Ureter (tissue), 1 donor: ENCODE data around the gene BCL2L11. TPM values are rescaled to one million over a fixed set of nuclear protein-coding genes. Genes with fewer than 3 reads are reported as not detected.

Experiments used
- DNase-seq: peaks from one replicate; pipeline ENCODE4 v3.0.0-alpha.2; 2020; ENCODE audit warnings: low spot score
- total RNA-seq: library from RNA; stranded (reverse); gene quantifications from one replicate; pipeline ENCODE4 v1.2.4, GENCODE V29; 2023
- donor health status: DM: yes; HTN: yes; CAD: no.

Gene BCL2L11
- total RNA-seq, 1 donor from 2014 or later = 18.3 TPM

GRCh38 chr2:111191877-111192276 is 71.2 kb downstream of the BCL2L11 start:
- no peak for DNase-seq

- no peak for DNase-seq
Measured at GRCh38 chr2:111192776-111193368, 72.2 kb downstream of the BCL2L11 start.

GRCh38 chr2:111194835-111195621 is 74.3 kb downstream of the BCL2L11 start:
- DNase-seq = no peak

GRCh38 chr2:111196435-111196834 is 75.7 kb downstream of the BCL2L11 start:
- DNase-seq = peak; percentile 41

- peak; percentile 22 for DNase-seq
Measured at GRCh38 chr2:111198701-111199100, 78.0 kb downstream of the BCL2L11 start.

GRCh38 chr2:111199840-111200239 is 79.1 kb downstream of the BCL2L11 start:
- peak; percentile 34 for DNase-seq

GRCh38 chr2:111200333-111200881 is 79.7 kb downstream of the BCL2L11 start:
- DNase-seq = peak; percentile 40

GRCh38 chr2:111201214-111201613 is 80.5 kb downstream of the BCL2L11 start:
- peak; percentile 14 for DNase-seq

- DNase-seq = no peak
Measured at GRCh38 chr2:111202266-111203040, 81.7 kb downstream of the BCL2L11 start.

- DNase-seq = no peak
Measured at GRCh38 chr2:111204706-111205105, 84.0 kb downstream of the BCL2L11 start.

GRCh38 chr2:111205774-111206173 is 85.1 kb downstream of the BCL2L11 start:
- no peak for DNase-seq

GRCh38 chr2:111207851-111208250 is 87.1 kb downstream of the BCL2L11 start:
- DNase-seq = no peak

GRCh38 chr2:111208639-111209038 is 87.9 kb downstream of the BCL2L11 start:
- DNase-seq = no peak

- no peak for DNase-seq
Measured at GRCh38 chr2:111209045-111209514, 88.4 kb downstream of the BCL2L11 start.

- no peak for DNase-seq
Measured at GRCh38 chr2:111210036-111210435, 89.3 kb downstream of the BCL2L11 start.

- DNase-seq = no peak
Measured at GRCh38 chr2:111213877-111214276, 93.2 kb downstream of the BCL2L11 start.

GRCh38 chr2:111216811-111217652 is 96.3 kb downstream of the BCL2L11 start:
- no peak for DNase-seq
